ENCODE results near the gene SMARCAL1. TPM values are rescaled to one million over a fixed set of nuclear protein-coding genes. Genes with fewer than 3 reads are reported as not detected.

Gene SMARCAL1
- total RNA-seq, 5 donors from 2014 or later (not counting 1 experiment from before 2014, with no cell fraction given), result 17.2 to 30.5 (median 25.4) TPM

GRCh38 chr2:216420367-216421101, 8.2 kb downstream of the SMARCAL1 start:
- H3K4me3 Mint-ChIP-seq, result no peak overlapping the region

GRCh38 chr2:216423071-216423470, 10.8 kb downstream of the SMARCAL1 start:
- H3K9me3 Mint-ChIP-seq, result no peaks in the 10 kb centered on the region
- H3K27me3 Mint-ChIP-seq, result no peaks in the 10 kb centered on the region
- no peak overlapping the region for H3K4me3 Mint-ChIP-seq
- H3K9me3 ChIP-seq, result no peaks in the 10 kb centered on the region
- no peak for ATAC-seq (replicated peaks in 1 of 4)
- H3K4me1 Mint-ChIP-seq, result peaks cover 4 to 7% (median 5%) of the 10 kb centered on the region in 3 donors
- ChIA-PET CTCF (no interaction called here), POLR2A (no interaction called here)
- H3K27ac ChIP-seq (ENCODE audit: low read length), result no peak overlapping the region
- no peak overlapping the region for H3K27ac Mint-ChIP-seq
- no peaks in the 10 kb centered on the region for H3K27me3 ChIP-seq (replicated peaks in 1 of 2; ENCODE audit: control insufficient read depth in 2 of 2, extremely low read depth in 1 of 2, insufficient read depth in 2 of 2, low read length in 1 of 2)
- no peak for DNase-seq
- H3K36me3 ChIP-seq (ENCODE audit: control insufficient read depth in 2 of 2, extremely low read depth in 1 of 2, insufficient read depth in 1 of 2, low read length in 1 of 2), result peaks cover 24 to 72% of the 10 kb centered on the region in 2 donors
- H3K4me3 ChIP-seq (ENCODE audit: control insufficient read depth in 1 of 2, extremely low read depth in 1 of 2, low read length in 1 of 2), result no peak overlapping the region
- WGBS (ENCODE audit: insufficient coverage), result no CpG with 5 or more reads among the region's 2 CpGs
- peaks cover 0 to under 1% of the 10 kb centered on the region in 2 experiments for H3K4me1 ChIP-seq (ENCODE audit: control insufficient read depth in 1 of 2, extremely low read depth in 1 of 2, insufficient read depth in 2 of 2, low read length in 2 of 2)
- H3K36me3 Mint-ChIP-seq, result peaks cover 83% of the 10 kb centered on the region

More at GRCh38 chr2:216420367-216421101, 8.2 kb downstream of the SMARCAL1 start:
- Histone ChIP-seq H3K9me3 (no peaks in the 10 kb centered on the region), H3K27ac (ENCODE audit: low read length) (no peak overlapping the region), H3K36me3 (ENCODE audit: control insufficient read depth in 2 of 2, extremely low read depth in 1 of 2, insufficient read depth in 1 of 2, low read length in 1 of 2) (peaks cover 24 to 79% of the 10 kb centered on the region in 2 donors), H3K27me3 (replicated peaks in 1 of 2; ENCODE audit: control insufficient read depth in 2 of 2, extremely low read depth in 1 of 2, insufficient read depth in 2 of 2, low read length in 1 of 2) (no peaks in the 10 kb centered on the region), H3K4me3 (ENCODE audit: control insufficient read depth in 1 of 2, extremely low read depth in 1 of 2, low read length in 1 of 2) (no peak overlapping the region), H3K4me1 (ENCODE audit: control insufficient read depth in 1 of 2, extremely low read depth in 1 of 2, insufficient read depth in 2 of 2, low read length in 2 of 2) (peaks cover 0 to 11% of the 10 kb centered on the region in 2 experiments)
- peaks cover 13 to 16% (median 14%) of the 10 kb centered on the region in 3 donors for H3K4me1 Mint-ChIP-seq
- no peak for DNase-seq
- CTCF ChIA-PET, result no interaction called here
- no peak overlapping the region for H3K27ac Mint-ChIP-seq
- peaks cover 83% of the 10 kb centered on the region for H3K36me3 Mint-ChIP-seq
- no peaks in the 10 kb centered on the region for H3K9me3 Mint-ChIP-seq
- H3K27me3 Mint-ChIP-seq, result no peaks in the 10 kb centered on the region
- 100% methylated on average over 4 of the region's 9 CpGs for WGBS (ENCODE audit: insufficient coverage)
- ATAC-seq (replicated peaks in 1 of 4), result no peak
- POLR2A ChIA-PET, result no interaction called here

GRCh38 chr2:216424274-216424673, 12.0 kb downstream of the SMARCAL1 start:
- Histone ChIP-seq H3K4me3 (ENCODE audit: control insufficient read depth in 1 of 2, extremely low read depth in 1 of 2, low read length in 1 of 2) (no peak overlapping the region), H3K9me3 (no peaks in the 10 kb centered on the region), H3K27me3 (replicated peaks in 1 of 2; ENCODE audit: control insufficient read depth in 2 of 2, extremely low read depth in 1 of 2, insufficient read depth in 2 of 2, low read length in 1 of 2) (no peaks in the 10 kb centered on the region), H3K4me1 (ENCODE audit: control insufficient read depth in 1 of 2, extremely low read depth in 1 of 2, insufficient read depth in 2 of 2, low read length in 2 of 2) (no peaks in the 10 kb centered on the region), H3K27ac (ENCODE audit: low read length) (no peak overlapping the region), H3K36me3 (ENCODE audit: control insufficient read depth in 2 of 2, extremely low read depth in 1 of 2, insufficient read depth in 1 of 2, low read length in 1 of 2) (peaks cover 24 to 79% of the 10 kb centered on the region in 2 donors)
- no CpG with 5 or more reads among the region's 1 CpG for WGBS (ENCODE audit: insufficient coverage)
- no peaks in the 10 kb centered on the region for H3K9me3 Mint-ChIP-seq
- POLR2A ChIA-PET, result no interaction called here
- DNase-seq, result no peak
- H3K27me3 Mint-ChIP-seq, result no peaks in the 10 kb centered on the region
- no peak overlapping the region for H3K4me3 Mint-ChIP-seq
- H3K27ac Mint-ChIP-seq, result no peak overlapping the region
- H3K4me1 Mint-ChIP-seq, result peaks cover 0 to 4% (median 2%) of the 10 kb centered on the region in 3 donors
- H3K36me3 Mint-ChIP-seq, result peaks cover 83% of the 10 kb centered on the region
- ATAC-seq (replicated peaks in 1 of 4), result no peak
- CTCF ChIA-PET, result no interaction called here

GRCh38 chr2:216425008-216425787, 12.9 kb downstream of the SMARCAL1 start:
- POLR2A ChIA-PET, result no interaction called here
- Histone ChIP-seq H3K4me1 (ENCODE audit: control insufficient read depth in 1 of 2, extremely low read depth in 1 of 2, insufficient read depth in 2 of 2, low read length in 2 of 2) (no peaks in the 10 kb centered on the region), H3K4me3 (ENCODE audit: control insufficient read depth in 1 of 2, extremely low read depth in 1 of 2, low read length in 1 of 2) (no peak overlapping the region), H3K27me3 (replicated peaks in 1 of 2; ENCODE audit: control insufficient read depth in 2 of 2, extremely low read depth in 1 of 2, insufficient read depth in 2 of 2, low read length in 1 of 2) (no peaks in the 10 kb centered on the region), H3K36me3 (ENCODE audit: control insufficient read depth in 2 of 2, extremely low read depth in 1 of 2, insufficient read depth in 1 of 2, low read length in 1 of 2) (peaks cover 30 to 86% of the 10 kb centered on the region in 2 donors), H3K9me3 (no peaks in the 10 kb centered on the region), H3K27ac (ENCODE audit: low read length) (no peak overlapping the region)
- WGBS (ENCODE audit: insufficient coverage), result 96% methylated on average over 10 of the region's 14 CpGs
- Mint-ChIP-seq H3K36me3 (peaks cover 85% of the 10 kb centered on the region), H3K4me1 (peaks cover 0 to 4% (median under 1%) of the 10 kb centered on the region in 3 donors), H3K4me3 (no peak overlapping the region), H3K9me3 (no peaks in the 10 kb centered on the region), H3K27me3 (no peaks in the 10 kb centered on the region), H3K27ac (no peak overlapping the region)
- no peak for ATAC-seq (replicated peaks in 1 of 4)
- CTCF ChIA-PET, result interaction anchor here in 1 of 2 donors (0.6 kb wide), 1 partner anchor 1590 kb away, joined by 6 read pairs; no protein-coding TSS in a partner anchor
- DNase-seq, result no peak

GRCh38 chr2:216426166-216426777, 14.0 kb downstream of the SMARCAL1 start:
- CTCF ChIA-PET, result interaction anchor here (0.5 to 1.0 kb wide), 5 partner anchors 15 to 1589 kb away, joined by 3 to 6 read pairs (median 3); no protein-coding TSS in a partner anchor
- H3K27me3 ChIP-seq (replicated peaks in 1 of 2; ENCODE audit: control insufficient read depth in 2 of 2, extremely low read depth in 1 of 2, insufficient read depth in 2 of 2, low read length in 1 of 2), result no peaks in the 10 kb centered on the region
- H3K27ac ChIP-seq (ENCODE audit: low read length), result no peak overlapping the region
- Mint-ChIP-seq H3K36me3 (peaks cover 86% of the 10 kb centered on the region), H3K27me3 (no peaks in the 10 kb centered on the region), H3K4me3 (no peak overlapping the region), H3K27ac (no peak overlapping the region), H3K9me3 (no peaks in the 10 kb centered on the region), H3K4me1 (peaks cover 0 to 4% (median 0%) of the 10 kb centered on the region in 3 donors)
- H3K4me3 ChIP-seq (ENCODE audit: control insufficient read depth in 1 of 2, extremely low read depth in 1 of 2, low read length in 1 of 2), result no peak overlapping the region
- POLR2A ChIA-PET, result no interaction called here
- DNase-seq (no peak), ATAC-seq (replicated peaks in 1 of 4) (no peak)
- H3K4me1 ChIP-seq (ENCODE audit: control insufficient read depth in 1 of 2, extremely low read depth in 1 of 2, insufficient read depth in 2 of 2, low read length in 2 of 2), result no peaks in the 10 kb centered on the region
- peaks cover 30 to 87% of the 10 kb centered on the region in 2 donors for H3K36me3 ChIP-seq (ENCODE audit: control insufficient read depth in 2 of 2, extremely low read depth in 1 of 2, insufficient read depth in 1 of 2, low read length in 1 of 2)
- H3K9me3 ChIP-seq, result no peaks in the 10 kb centered on the region
- no CpG with 5 or more reads among the region's 2 CpGs for WGBS (ENCODE audit: insufficient coverage)

- Histone ChIP-seq H3K36me3 (ENCODE audit: control insufficient read depth in 2 of 2, extremely low read depth in 1 of 2, insufficient read depth in 1 of 2, low read length in 1 of 2) (peaks cover 30 to 87% of the 10 kb centered on the region in 2 donors), H3K4me3 (ENCODE audit: control insufficient read depth in 1 of 2, extremely low read depth in 1 of 2, low read length in 1 of 2) (no peak overlapping the region), H3K4me1 (ENCODE audit: control insufficient read depth in 1 of 2, extremely low read depth in 1 of 2, insufficient read depth in 2 of 2, low read length in 2 of 2) (no peaks in the 10 kb centered on the region), H3K9me3 (no peaks in the 10 kb centered on the region), H3K27ac (ENCODE audit: low read length) (no peak overlapping the region), H3K27me3 (replicated peaks in 1 of 2; ENCODE audit: control insufficient read depth in 2 of 2, extremely low read depth in 1 of 2, insufficient read depth in 2 of 2, low read length in 1 of 2) (no peaks in the 10 kb centered on the region)
- Mint-ChIP-seq H3K4me1 (peaks cover 0 to 4% (median 0%) of the 10 kb centered on the region in 3 donors), H3K36me3 (peaks cover 89% of the 10 kb centered on the region), H3K27ac (no peak overlapping the region), H3K4me3 (no peak overlapping the region), H3K9me3 (no peaks in the 10 kb centered on the region), H3K27me3 (no peaks in the 10 kb centered on the region)
- 96% methylated on average over 4 of the region's 4 CpGs for WGBS (ENCODE audit: insufficient coverage)
- CTCF ChIA-PET, result interaction anchor here (0.5 to 1.0 kb wide), 3 partner anchors 15 to 26 kb away, joined by 3 to 4 read pairs (median 3); no protein-coding TSS in a partner anchor
- DNase-seq (no peak), ATAC-seq (replicated peaks in 1 of 4) (no peak)
- POLR2A ChIA-PET, result no interaction called here
Measured at GRCh38 chr2:216426938-216427337, 14.7 kb downstream of the SMARCAL1 start.
